Hepatocyte (in vitro differentiated cells): ENCODE measurements around the gene TM4SF1. TPM values are rescaled to one million over a fixed set of nuclear protein-coding genes. Genes with fewer than 3 reads are reported as not detected.

ENCODE experiments used
- DNase-seq: peaks from one replicate; pipeline ENCODE4 v3.0.0-alpha.2; 2016; ENCODE audit warnings: low spot score
- H2AFZ ChIP-seq: fragments of 200-600 bp; sonication (generic); 2 replicates; pipeline ENCODE4 v1.6.0; 2016; ENCODE audit warnings: antibody characterized with exemption, mild to moderate bottlenecking
- H3K27ac ChIP-seq: fragments of 200-600 bp; sonication (generic); 2 replicates; pipeline ENCODE4 v1.5.1; 2016; ENCODE audit warnings: mild to moderate bottlenecking
- H3K27me3 ChIP-seq: fragments of 200-600 bp; sonication (generic); 2 replicates; pipeline ENCODE4 v1.6.1; 2016
- H3K36me3 ChIP-seq: fragments of 200-600 bp; sonication (generic); replicated peaks from 2 replicates; pipeline ENCODE4 v1.5.1; 2016; ENCODE audit warnings: low read depth; ENCODE audit not compliant: insufficient read depth
- H3K4me1 ChIP-seq: fragments of 200-600 bp; sonication (generic); 2 replicates; pipeline ENCODE4 v1.5.1; 2016; ENCODE audit warnings: mild to moderate bottlenecking, moderate library complexity; ENCODE audit not compliant: insufficient read depth
- H3K4me2 ChIP-seq: fragments of 200-600 bp; sonication (generic); 2 replicates; pipeline ENCODE4 v1.6.0; 2016
- H3K4me3 ChIP-seq: fragments of 200-600 bp; sonication (generic); 2 replicates; pipeline ENCODE4 v1.5.1; 2016; ENCODE audit warnings: mild to moderate bottlenecking
- H3K79me2 ChIP-seq: fragments of 200-600 bp; sonication (generic); 2 replicates; pipeline ENCODE4 v1.6.0; 2017; ENCODE audit warnings: mild to moderate bottlenecking
- H3K9me2 ChIP-seq: fragments of 200-600 bp; sonication (generic); replicated peaks from 2 replicates; pipeline ENCODE4 v1.6.0; 2017; ENCODE audit warnings: mild to moderate bottlenecking; ENCODE audit not compliant: insufficient read depth
- H3K9me3 ChIP-seq: fragments of 200-600 bp; sonication (generic); 2 replicates; pipeline ENCODE4 v1.5.1; 2016; ENCODE audit warnings: low read depth, mild to moderate bottlenecking
- H4K20me1 ChIP-seq: fragments of 200-600 bp; sonication (generic); 2 replicates; pipeline ENCODE4 v1.6.0; 2016; ENCODE audit warnings: mild to moderate bottlenecking; ENCODE audit not compliant: insufficient read depth, poor library complexity, severe bottlenecking
- CTCF ChIP-seq: fragments of 200-600 bp; sonication (generic); IDR thresholded peaks from 2 replicates; pipeline ENCODE4 v1.5.1; 2016; ENCODE audit warnings: antibody characterized with exemption, mild to moderate bottlenecking; ENCODE audit not compliant: poor library complexity
- EZH2 ChIP-seq: fragments of 200-600 bp; sonication (generic); IDR thresholded peaks from 2 replicates; pipeline ENCODE4 v1.6.1; 2016; ENCODE audit warnings: antibody characterized with exemption, mild to moderate bottlenecking, borderline replicate concordance
- EZH2phosphoT487 ChIP-seq: fragments of 200-600 bp; sonication (generic); IDR thresholded peaks from one replicate; pipeline ENCODE4 v1.6.1; 2018; ENCODE audit warnings: antibody characterized with exemption, mild to moderate bottlenecking, low read depth, moderate library complexity; ENCODE audit not compliant: unreplicated experiment, severe bottlenecking
- WGBS: methylation state at CpG from one replicate; pipeline ENCODE4 v1.1.6; 2016; ENCODE audit warnings: low lambda C conversion rate; ENCODE audit errors: missing lambda C conversion rate; 5-methylcytosine and 5-hydroxymethylcytosine counted together
- polyA plus RNA-seq: library from polyadenylated mRNA; unstranded; fragments of >200 nt; fragmentation: Nextera tagmentation; extraction: Ambion mirVana; gene quantifications from 2 replicates; pipeline ENCODE4 v1.2.1, GENCODE V29; 2016
- total RNA-seq: library from RNA; depleted of rRNA; stranded (reverse); fragments of >200 nt; gene quantifications from 2 replicates; pipeline ENCODE4 v1.2.3, GENCODE V29; 2014

TM4SF1 gene
- total and polyA plus RNA-seq, 2 experiments from 2014 or later = 166 to 179 TPM

GRCh38 chr3:149343951-149344350 is 33.5 kb downstream of the TM4SF1 start:
- Histone ChIP-seq H3K4me2 (no peak overlapping the region), H3K9me3 (no peaks in the 10 kb centered on the region), H3K27ac (no peak overlapping the region), H3K4me1 (peaks cover 10% of the 10 kb centered on the region), H4K20me1 (no peaks in the 10 kb centered on the region), H2AFZ (no peak overlapping the region), H3K4me3 (no peak overlapping the region), H3K27me3 (no peaks in the 10 kb centered on the region), H3K36me3 (no peaks in the 10 kb centered on the region), H3K9me2 (no peaks in the 10 kb centered on the region), H3K79me2 (no peaks in the 10 kb centered on the region)
- 92% methylated on average over 4 of the region's 4 CpGs for WGBS
- no peak for DNase-seq
- TF ChIP-seq EZH2 (no peak), CTCF (no peak), EZH2phosphoT487 (no peak)

GRCh38 chr3:149342413-149343380 is 34.8 kb downstream of the TM4SF1 start:
- no peak overlapping the region for H3K4me3 ChIP-seq
- H4K20me1 ChIP-seq = no peaks in the 10 kb centered on the region
- H3K4me2 ChIP-seq = no peak overlapping the region
- no peaks in the 10 kb centered on the region for H3K79me2 ChIP-seq
- no peak for TF ChIP-seq CTCF
- no peak for TF ChIP-seq EZH2
- TF ChIP-seq EZH2phosphoT487 = no peak
- H3K4me1 ChIP-seq = peaks cover 10% of the 10 kb centered on the region
- H3K9me3 ChIP-seq = no peaks in the 10 kb centered on the region
- no peak overlapping the region for H2AFZ ChIP-seq
- no peaks in the 10 kb centered on the region for H3K9me2 ChIP-seq
- DNase-seq = no peak
- H3K27ac ChIP-seq = no peak overlapping the region
- 99% methylated on average over 4 of the region's 4 CpGs for WGBS
- H3K27me3 ChIP-seq = no peaks in the 10 kb centered on the region
- H3K36me3 ChIP-seq = no peaks in the 10 kb centered on the region

- Histone ChIP-seq H3K27ac (peak overlapping the region; percentile 88), H3K36me3 (no peaks in the 10 kb centered on the region), H3K27me3 (no peaks in the 10 kb centered on the region), H3K4me2 (peak overlapping the region; percentile 50), H4K20me1 (no peaks in the 10 kb centered on the region), H3K9me2 (no peaks in the 10 kb centered on the region), H3K4me1 (peaks cover 10% of the 10 kb centered on the region), H3K4me3 (no peak overlapping the region), H2AFZ (peak overlapping the region; percentile 38), H3K9me3 (no peaks in the 10 kb centered on the region), H3K79me2 (no peaks in the 10 kb centered on the region)
- DNase-seq = no peak
- WGBS = 19% methylated on average over 1 of the region's 1 CpG
- TF ChIP-seq EZH2 = no peak
- no peak for TF ChIP-seq CTCF
- TF ChIP-seq EZH2phosphoT487 = no peak
Measured at GRCh38 chr3:149340310-149340933, 37.0 kb downstream of the TM4SF1 start.
